ENCODE measurements around the gene DDX4.

Gene DDX4

DNA sequence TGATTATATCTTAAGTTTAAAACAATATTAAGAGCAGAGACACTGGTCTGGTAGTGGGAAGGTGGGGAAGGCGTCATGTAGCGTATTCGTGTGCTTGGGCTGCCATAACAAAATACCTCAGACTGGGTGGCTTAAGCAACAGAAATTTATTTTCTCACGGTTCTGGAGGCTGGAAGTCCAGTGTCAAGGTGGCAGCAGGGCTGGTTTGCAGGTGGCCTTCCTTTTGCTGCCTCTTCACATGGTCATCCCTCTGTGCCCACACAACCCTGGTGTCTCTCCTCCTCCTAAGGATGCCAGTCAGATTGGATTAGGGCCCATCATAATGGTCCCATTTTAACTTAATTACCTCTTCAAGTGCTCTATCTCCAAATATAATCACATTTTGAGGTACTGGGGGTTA is 122.8 kb downstream of the DDX4 start:
- TF ChIP-seq, protein P1, sequence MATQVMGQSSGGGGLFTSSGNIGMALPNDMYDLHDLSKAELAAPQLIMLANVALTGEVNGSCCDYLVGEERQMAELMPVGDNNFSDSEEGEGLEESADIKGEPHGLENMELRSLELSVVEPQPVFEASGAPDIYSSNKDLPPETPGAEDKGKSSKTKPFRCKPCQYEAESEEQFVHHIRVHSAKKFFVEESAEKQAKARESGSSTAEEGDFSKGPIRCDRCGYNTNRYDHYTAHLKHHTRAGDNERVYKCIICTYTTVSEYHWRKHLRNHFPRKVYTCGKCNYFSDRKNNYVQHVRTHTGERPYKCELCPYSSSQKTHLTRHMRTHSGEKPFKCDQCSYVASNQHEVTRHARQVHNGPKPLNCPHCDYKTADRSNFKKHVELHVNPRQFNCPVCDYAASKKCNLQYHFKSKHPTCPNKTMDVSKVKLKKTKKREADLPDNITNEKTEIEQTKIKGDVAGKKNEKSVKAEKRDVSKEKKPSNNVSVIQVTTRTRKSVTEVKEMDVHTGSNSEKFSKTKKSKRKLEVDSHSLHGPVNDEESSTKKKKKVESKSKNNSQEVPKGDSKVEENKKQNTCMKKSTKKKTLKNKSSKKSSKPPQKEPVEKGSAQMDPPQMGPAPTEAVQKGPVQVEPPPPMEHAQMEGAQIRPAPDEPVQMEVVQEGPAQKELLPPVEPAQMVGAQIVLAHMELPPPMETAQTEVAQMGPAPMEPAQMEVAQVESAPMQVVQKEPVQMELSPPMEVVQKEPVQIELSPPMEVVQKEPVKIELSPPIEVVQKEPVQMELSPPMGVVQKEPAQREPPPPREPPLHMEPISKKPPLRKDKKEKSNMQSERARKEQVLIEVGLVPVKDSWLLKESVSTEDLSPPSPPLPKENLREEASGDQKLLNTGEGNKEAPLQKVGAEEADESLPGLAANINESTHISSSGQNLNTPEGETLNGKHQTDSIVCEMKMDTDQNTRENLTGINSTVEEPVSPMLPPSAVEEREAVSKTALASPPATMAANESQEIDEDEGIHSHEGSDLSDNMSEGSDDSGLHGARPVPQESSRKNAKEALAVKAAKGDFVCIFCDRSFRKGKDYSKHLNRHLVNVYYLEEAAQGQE (IDR thresholded peaks at IDR 0.05; ENCODE audit: insufficient read depth in 1 of 2, low read depth in 2 of 2, low read length in 2 of 2), result no peak
- no peak for TF ChIP-seq POLR2AphosphoS5 (IDR thresholded peaks at IDR 0.05; ENCODE audit: low read depth, low read length)

DNA sequence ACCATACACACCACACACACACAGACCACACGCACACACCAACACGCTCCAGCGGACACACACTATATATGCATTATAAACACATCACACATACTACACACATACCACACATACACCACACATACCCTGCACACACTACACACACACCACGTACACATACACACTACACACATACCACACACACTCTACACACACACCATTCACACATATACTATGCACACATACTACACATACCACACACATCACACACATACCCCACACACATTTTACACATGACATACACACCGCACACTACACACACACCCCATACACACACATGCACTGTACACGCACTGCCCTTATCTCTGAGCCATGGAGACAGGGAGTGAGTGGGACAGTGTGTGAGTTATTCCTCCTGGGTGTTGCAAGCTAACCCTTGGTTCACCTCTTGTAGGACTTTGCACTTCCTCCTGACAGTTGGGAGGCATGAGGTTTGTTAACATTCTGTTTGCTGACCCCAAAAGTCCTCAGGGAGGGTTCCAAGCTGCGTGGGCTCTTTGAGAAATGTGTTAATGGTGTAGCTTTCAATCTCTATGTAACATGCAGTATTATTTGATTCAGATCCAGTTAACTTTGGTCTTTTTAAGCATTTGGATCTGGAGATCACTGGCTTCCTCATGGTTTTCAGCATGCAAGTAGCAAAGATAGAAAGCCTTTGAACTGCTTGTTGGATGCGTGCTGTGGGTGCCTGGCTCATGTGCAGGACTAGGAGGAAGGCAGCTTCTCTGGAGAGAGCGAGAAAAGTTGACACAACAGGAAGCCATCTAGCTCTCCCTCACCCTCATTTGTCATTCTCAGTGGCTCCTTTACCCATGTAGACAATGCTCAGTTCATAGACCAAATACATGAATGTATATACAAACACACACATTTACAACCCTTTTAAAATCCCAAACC is 127.0 kb downstream of the DDX4 start:
- TF ChIP-seq TAF1 (IDR thresholded peaks at IDR 0.05; ENCODE audit: borderline replicate concordance, insufficient read depth, low read length) (no peak), SIN3A (IDR thresholded peaks at IDR 0.05; ENCODE audit: borderline replicate concordance, insufficient read depth, low read length) (no peak), FOXP2 (optimal IDR thresholded peaks at IDR 0.05; ENCODE audit: borderline replicate concordance, extremely low read depth, extremely low read length, insufficient read depth) (no peak), POLR2AphosphoS5 (IDR thresholded peaks at IDR 0.05; ENCODE audit: low read depth, low read length) (no peak)
- TF ChIP-seq, protein P1 (IDR thresholded peaks at IDR 0.05; ENCODE audit: insufficient read depth in 1 of 2, low read depth in 2 of 2, low read length in 2 of 2), result no peak

- TF ChIP-seq, protein P1 (IDR thresholded peaks at IDR 0.05; ENCODE audit: insufficient read depth in 1 of 2, low read depth in 2 of 2, low read length in 2 of 2), result peak; percentile 92 to 93
- no peak for TF ChIP-seq POLR2AphosphoS5 (IDR thresholded peaks at IDR 0.05; ENCODE audit: low read depth, low read length)
- no peak for TF ChIP-seq SIN3A (IDR thresholded peaks at IDR 0.05; ENCODE audit: borderline replicate concordance, insufficient read depth, low read length)
These were observed 128.0 kb downstream of the DDX4 start for GRCh38 chr5:55865831-55866230.

GRCh38 chr5:55866485-55866884 is 128.6 kb downstream of the DDX4 start:
- TF ChIP-seq TAF1 (IDR thresholded peaks at IDR 0.05; ENCODE audit: borderline replicate concordance, insufficient read depth, low read length), result no peak
- TF ChIP-seq SIN3A (IDR thresholded peaks at IDR 0.05; ENCODE audit: borderline replicate concordance, insufficient read depth, low read length), result no peak
- TF ChIP-seq POLR2AphosphoS5 (IDR thresholded peaks at IDR 0.05; ENCODE audit: low read depth, low read length), result no peak
- TF ChIP-seq, protein P1 (IDR thresholded peaks at IDR 0.05; ENCODE audit: insufficient read depth in 1 of 2, low read depth in 2 of 2, low read length in 2 of 2), result no peak

Data from PFSK-1 (cell line).